NT2/D1 (cell line): ENCODE measurements around the gene BPTF.
A peak's percentile ranks its signal among the peaks of the same experiment; 100 is the strongest.
"Not testable (repeated sequence)": the region's sequence is repeated elsewhere in the genome, so short reads cannot be mapped to it uniquely, and the experiment has no call there.

ENCODE experiments used
- DNase-seq: peaks from one replicate; pipeline ENCODE4 v3.0.0-alpha.2; 2011; ENCODE audit warnings: low read depth, low spot score
- H3K27me3 ChIP-seq: 2 replicates; pipeline ENCODE4 v1.6.0; 2011; ENCODE audit warnings: mild to moderate bottlenecking; ENCODE audit not compliant: insufficient read length, insufficient read depth
- H3K36me3 ChIP-seq: 2 replicates; pipeline ENCODE4 v1.6.1; 2011; ENCODE audit warnings: mild to moderate bottlenecking, low read length, mixed read lengths; ENCODE audit not compliant: insufficient read depth, insufficient read length
- H3K4me1 ChIP-seq: 2 replicates; pipeline ENCODE4 v1.5.1; 2011; ENCODE audit not compliant: insufficient read depth, insufficient read length
- H3K4me3 ChIP-seq: 2 replicates; pipeline ENCODE4 v1.5.1; 2011; ENCODE audit warnings: low read depth; ENCODE audit not compliant: insufficient read length
- H3K9ac ChIP-seq: 2 replicates; pipeline ENCODE4 v1.6.0; 2011; ENCODE audit warnings: low read depth; ENCODE audit not compliant: insufficient read length
- H3K9me3 ChIP-seq: 2 replicates; pipeline ENCODE4 v1.5.1; 2011; ENCODE audit warnings: mild to moderate bottlenecking, low read length; ENCODE audit not compliant: insufficient read depth
- SUZ12 ChIP-seq: IDR thresholded peaks from 2 replicates; pipeline ENCODE4 v1.6.1; 2011; ENCODE audit not compliant: insufficient read length, insufficient read depth; ENCODE audit errors: extremely low read depth
- YY1 ChIP-seq: IDR thresholded peaks from 2 replicates; pipeline ENCODE4 v1.6.1; 2011; ENCODE audit not compliant: insufficient read length, insufficient read depth
- ZNF274 ChIP-seq: IDR thresholded peaks from 2 replicates; pipeline ENCODE4 v1.6.1; 2011; ENCODE audit warnings: mild to moderate bottlenecking, low read depth, low read length

BPTF gene

GRCh38 chr17:67821871-67822367 is 3.4 kb upstream of the BPTF start:
- H3K9me3 ChIP-seq, result no peaks in the 10 kb centered on the region
- no peak overlapping the region for H3K9ac ChIP-seq
- no peak for DNase-seq
- TF ChIP-seq ZNF274 (no peak), SUZ12 (no peak), YY1 (no peak)
- H3K4me1 ChIP-seq, result no peaks in the 10 kb centered on the region
- peaks cover 8% of the 10 kb centered on the region for H3K27me3 ChIP-seq
- H3K4me3 ChIP-seq, result no peak overlapping the region
- H3K36me3 ChIP-seq, result no peaks in the 10 kb centered on the region

GRCh38 chr17:67825627-67826601 is 611 bp downstream of the BPTF start:
- H3K27me3 ChIP-seq, H3K9me3 ChIP-seq, H3K4me1 ChIP-seq, H3K36me3 ChIP-seq, DNase-seq: not testable (repeated sequence)
- peak overlapping the region; percentile 88 for H3K4me3 ChIP-seq
- H3K9ac ChIP-seq, result peak overlapping the region; percentile 98

- no peak overlapping the region for H3K4me3 ChIP-seq
- H3K4me1 ChIP-seq, result no peaks in the 10 kb centered on the region
- peaks cover 7% of the 10 kb centered on the region for H3K36me3 ChIP-seq
- DNase-seq, result no peak
- peaks cover 1% of the 10 kb centered on the region for H3K27me3 ChIP-seq
- no peak overlapping the region for H3K9ac ChIP-seq
- TF ChIP-seq ZNF274 (no peak), YY1 (no peak), SUZ12 (no peak)
- H3K9me3 ChIP-seq, result no peaks in the 10 kb centered on the region
Measured at GRCh38 chr17:67829331-67829730, 4.0 kb downstream of the BPTF start.

GRCh38 chr17:67830440-67830839 is 5.1 kb downstream of the BPTF start:
- no peaks in the 10 kb centered on the region for H3K4me1 ChIP-seq
- no peak for DNase-seq
- H3K36me3 ChIP-seq, result peaks cover 7% of the 10 kb centered on the region
- no peaks in the 10 kb centered on the region for H3K27me3 ChIP-seq
- H3K4me3 ChIP-seq, result no peak overlapping the region
- TF ChIP-seq YY1 (no peak), ZNF274 (no peak), SUZ12 (no peak)
- no peaks in the 10 kb centered on the region for H3K9me3 ChIP-seq
- H3K9ac ChIP-seq, result no peak overlapping the region

- DNase-seq, result no peak
- TF ChIP-seq ZNF274 (no peak), YY1 (no peak), SUZ12 (no peak)
- Histone ChIP-seq H3K4me1 (no peaks in the 10 kb centered on the region), H3K4me3 (no peak overlapping the region), H3K9me3 (no peaks in the 10 kb centered on the region), H3K9ac (no peak overlapping the region), H3K27me3 (no peaks in the 10 kb centered on the region), H3K36me3 (peaks cover 7% of the 10 kb centered on the region)
Measured at GRCh38 chr17:67831268-67831667, 6.0 kb downstream of the BPTF start.

GRCh38 chr17:67833134-67833533 is 7.8 kb downstream of the BPTF start:
- Histone ChIP-seq H3K9me3 (no peaks in the 10 kb centered on the region), H3K9ac (no peak overlapping the region), H3K36me3 (no peaks in the 10 kb centered on the region), H3K4me1 (no peaks in the 10 kb centered on the region), H3K27me3 (no peaks in the 10 kb centered on the region), H3K4me3 (no peak overlapping the region)
- DNase-seq, result no peak
- TF ChIP-seq ZNF274 (no peak), YY1 (no peak), SUZ12 (no peak)

GRCh38 chr17:67833946-67834631 is 8.8 kb downstream of the BPTF start:
- DNase-seq, result no peak
- H3K9ac ChIP-seq, result no peak overlapping the region
- TF ChIP-seq SUZ12 (no peak), ZNF274 (no peak), YY1 (no peak)
- no peak overlapping the region for H3K4me3 ChIP-seq
- no peaks in the 10 kb centered on the region for H3K9me3 ChIP-seq
- H3K36me3 ChIP-seq, result no peaks in the 10 kb centered on the region
- H3K27me3 ChIP-seq, result no peaks in the 10 kb centered on the region
- no peaks in the 10 kb centered on the region for H3K4me1 ChIP-seq
